Cardiac fibroblast (primary cell): Measurements from ENCODE around the gene GRN.

Source experiments
- DNase-seq, 2 donors: peaks; one replicate each; pipeline versions ENCODE4 v3.0.0 to v3.0.0-alpha.2; 2010; ENCODE audit warnings: low read depth in 2 of 2
- H3K4me3 ChIP-seq, 2 donors: replicated peaks in 1 of 2; 1 replicate in 1 of 2; 2 replicates in 1 of 2; pipeline ENCODE4 v1.5.1; 2011; ENCODE audit warnings: low read depth in 2 of 2, low read length in 2 of 2, mild to moderate bottlenecking in 2 of 2, moderate library complexity in 1 of 2
- TF ChIP-seq, protein P1 (sequence below): IDR thresholded peaks from one replicate; pipeline ENCODE4 v1.5.1; 2011; ENCODE audit warnings: low read depth, mild to moderate bottlenecking, low read length, inconsistent platforms

GRN gene

DNA sequence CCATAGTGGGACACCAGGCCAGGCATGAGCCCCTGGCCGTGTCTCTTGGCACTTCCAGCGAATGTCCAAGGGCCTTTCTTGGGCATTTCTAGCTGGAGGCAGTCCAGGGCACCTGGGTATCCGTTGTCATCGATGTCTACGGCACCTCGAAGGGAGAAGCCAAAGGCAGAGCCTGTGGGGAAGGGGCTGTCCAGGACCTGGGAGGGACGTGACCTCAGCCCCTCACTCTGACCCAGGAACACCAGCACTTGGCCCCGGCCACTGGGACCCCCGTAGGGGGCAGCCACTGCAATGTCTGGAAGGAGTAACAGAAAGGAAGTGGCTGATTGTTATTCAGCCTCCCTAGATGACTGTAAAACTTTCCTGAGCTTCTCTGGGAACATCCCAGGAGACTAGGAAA is 35.7 kb downstream of the GRN start:
- no peak overlapping the region for H3K4me3 ChIP-seq
- TF ChIP-seq, protein P1, sequence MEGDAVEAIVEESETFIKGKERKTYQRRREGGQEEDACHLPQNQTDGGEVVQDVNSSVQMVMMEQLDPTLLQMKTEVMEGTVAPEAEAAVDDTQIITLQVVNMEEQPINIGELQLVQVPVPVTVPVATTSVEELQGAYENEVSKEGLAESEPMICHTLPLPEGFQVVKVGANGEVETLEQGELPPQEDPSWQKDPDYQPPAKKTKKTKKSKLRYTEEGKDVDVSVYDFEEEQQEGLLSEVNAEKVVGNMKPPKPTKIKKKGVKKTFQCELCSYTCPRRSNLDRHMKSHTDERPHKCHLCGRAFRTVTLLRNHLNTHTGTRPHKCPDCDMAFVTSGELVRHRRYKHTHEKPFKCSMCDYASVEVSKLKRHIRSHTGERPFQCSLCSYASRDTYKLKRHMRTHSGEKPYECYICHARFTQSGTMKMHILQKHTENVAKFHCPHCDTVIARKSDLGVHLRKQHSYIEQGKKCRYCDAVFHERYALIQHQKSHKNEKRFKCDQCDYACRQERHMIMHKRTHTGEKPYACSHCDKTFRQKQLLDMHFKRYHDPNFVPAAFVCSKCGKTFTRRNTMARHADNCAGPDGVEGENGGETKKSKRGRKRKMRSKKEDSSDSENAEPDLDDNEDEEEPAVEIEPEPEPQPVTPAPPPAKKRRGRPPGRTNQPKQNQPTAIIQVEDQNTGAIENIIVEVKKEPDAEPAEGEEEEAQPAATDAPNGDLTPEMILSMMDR = no peak
- DNase-seq = no peak

DNA sequence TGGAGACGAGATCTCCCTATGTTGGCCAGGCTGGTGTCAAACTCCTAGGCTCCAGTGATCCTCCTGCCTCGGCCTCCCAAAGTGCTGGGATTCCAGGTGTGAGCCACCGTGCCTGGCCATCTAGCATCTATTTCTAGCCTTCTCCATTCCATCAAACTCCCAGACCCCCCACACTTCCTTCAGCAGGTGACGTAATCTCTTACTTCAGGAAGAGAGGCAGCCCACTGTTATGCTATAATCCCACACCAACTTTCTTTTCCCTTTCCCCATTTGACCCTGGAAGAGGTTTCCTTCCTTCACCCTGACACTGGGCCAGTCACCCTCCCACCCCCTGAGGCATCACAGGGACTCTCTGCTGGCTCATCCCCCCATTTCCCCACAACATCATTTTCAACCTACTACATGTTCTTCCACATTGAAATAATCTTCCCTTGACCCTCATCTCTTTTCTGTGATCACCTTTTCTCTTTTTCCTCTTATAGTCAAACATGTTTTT is 36.8 kb downstream of the GRN start:
- no peak for DNase-seq

DNA sequence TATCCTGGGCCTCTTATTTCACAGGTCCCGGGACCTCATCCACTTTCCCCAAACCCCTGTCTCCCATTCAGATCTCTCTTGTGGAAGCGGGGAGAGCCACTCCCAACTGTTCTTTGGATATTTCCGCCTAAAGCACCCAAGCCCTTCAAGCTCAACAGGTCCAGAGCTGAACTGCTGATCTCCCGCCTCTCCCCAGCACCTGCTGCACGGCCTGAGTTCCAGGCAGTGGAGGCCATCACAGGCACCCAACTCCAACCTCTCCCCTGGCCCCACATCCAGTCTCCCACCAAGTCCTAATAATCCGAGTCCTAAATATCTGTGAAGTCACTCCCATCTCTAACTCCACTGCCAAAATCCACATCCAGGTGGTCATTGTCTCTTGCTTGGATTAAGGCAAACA is 37.8 kb downstream of the GRN start:
- DNase-seq = no peak
- TF ChIP-seq, protein P1 = no peak
- H3K4me3 ChIP-seq = no peak overlapping the region

More for the DNA sequence above, 36.8 kb downstream of the GRN start:
- H3K4me3 ChIP-seq = no peak overlapping the region
- TF ChIP-seq, protein P1 = no peak

DNA sequence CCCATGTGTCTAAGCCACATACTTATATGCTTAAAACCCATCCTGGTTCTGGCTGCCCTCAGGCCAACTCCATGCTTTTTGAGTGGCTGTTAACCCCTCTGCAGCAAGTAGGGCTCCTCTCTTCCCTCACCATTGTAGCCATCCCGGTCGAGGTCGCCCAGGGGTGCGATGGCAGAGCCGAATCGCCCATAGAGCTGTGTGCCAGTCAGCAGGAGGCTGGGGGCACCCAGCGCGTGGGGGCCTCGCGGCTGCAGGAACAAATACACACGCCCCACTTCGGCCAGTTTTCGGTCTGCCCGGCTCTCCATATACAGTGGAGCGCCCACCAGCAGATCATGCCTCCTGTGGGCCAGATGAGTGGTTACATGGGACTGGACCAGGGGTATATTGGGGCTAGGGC is 38.3 kb downstream of the GRN start:
- TF ChIP-seq, protein P1 = no peak
- no peak for DNase-seq
- no peak overlapping the region for H3K4me3 ChIP-seq

DNA sequence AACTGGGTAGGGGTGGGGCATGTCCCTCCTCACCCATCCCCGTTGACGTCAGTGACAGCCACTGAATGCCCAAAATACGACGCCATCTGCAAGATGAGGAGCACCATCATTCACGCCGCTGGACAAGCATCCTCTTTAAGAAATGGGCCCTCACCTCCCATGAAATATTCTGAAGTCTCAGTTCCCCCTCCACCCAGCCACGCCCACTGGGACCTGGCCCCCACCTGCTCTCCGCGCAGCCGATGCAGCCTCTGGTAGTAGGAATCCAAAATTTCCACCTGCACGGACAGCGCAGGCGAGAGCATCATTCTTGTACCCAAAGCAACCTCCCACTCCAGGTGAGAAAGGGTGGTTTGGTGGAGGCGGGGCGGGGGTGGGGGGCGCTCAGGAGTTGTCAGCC is 38.8 kb downstream of the GRN start:
- DNase-seq = no peak
- H3K4me3 ChIP-seq = no peak overlapping the region
- TF ChIP-seq, protein P1 = no peak

DNA sequence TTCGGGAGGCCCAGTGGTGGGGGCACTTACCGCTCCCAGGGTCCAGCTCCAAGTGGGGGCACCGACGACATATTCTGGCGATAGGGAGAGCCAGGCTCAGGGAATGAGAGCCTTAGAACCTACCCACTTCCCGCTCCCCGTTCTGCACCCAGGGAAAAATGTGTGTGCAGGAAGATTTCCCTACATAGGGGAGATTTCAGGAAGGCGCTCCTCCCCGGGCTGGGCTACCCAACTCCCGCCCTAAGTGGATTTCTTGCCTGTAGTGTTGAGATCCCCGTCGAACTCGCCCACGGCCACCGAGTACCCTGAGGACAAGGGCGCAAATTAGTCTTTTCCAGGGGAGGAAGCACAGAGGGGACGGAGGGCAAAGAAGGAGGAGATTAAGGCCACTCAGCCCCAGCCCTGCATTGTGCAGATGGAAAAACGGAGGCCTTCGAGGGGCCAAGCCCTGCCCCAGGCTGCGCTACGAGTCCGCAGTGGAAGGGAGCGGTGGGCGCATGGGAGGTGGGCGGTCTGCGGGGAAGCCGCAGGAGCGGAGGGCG is 39.2 kb downstream of the GRN start:
- DNase-seq = no peak
- H3K4me3 ChIP-seq = no peak overlapping the region
- TF ChIP-seq, protein P1 = no peak

DNA sequence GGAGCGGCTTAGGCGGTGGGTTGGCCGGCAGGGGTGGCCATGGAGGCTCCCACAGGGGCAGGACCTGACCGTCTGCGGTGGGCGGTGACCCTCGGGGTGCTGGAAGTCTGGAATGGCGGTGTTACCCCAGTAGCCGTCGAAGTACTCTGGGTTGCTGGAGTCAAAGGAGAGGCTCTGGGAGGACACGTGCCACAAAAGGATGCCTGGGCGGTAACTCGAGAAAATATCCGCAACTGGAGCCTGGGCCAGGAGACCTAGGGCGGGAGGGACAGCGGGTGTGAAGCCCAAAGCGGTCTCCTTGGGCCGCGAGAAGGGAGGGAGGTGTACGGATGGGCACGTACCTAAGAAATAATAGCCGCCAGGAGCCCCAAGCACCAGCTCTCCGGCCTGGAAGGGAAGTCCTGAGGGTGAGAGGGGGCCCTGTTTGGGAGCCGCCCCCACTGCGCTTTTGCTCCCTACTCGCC is 39.8 kb downstream of the GRN start:
- DNase-seq = no peak
- TF ChIP-seq, protein P1 = no peak
- peak overlapping the region; percentile 56 to 58 for H3K4me3 ChIP-seq
